ENCODE data around the gene RASAL1.

GRCh38 chr12:113167868-113168267 lies 32.3 kb upstream of the RASAL1 start:
- TF ChIP-seq CTCF (conservative IDR thresholded peaks at IDR 0.05 in 1 of 2, IDR thresholded peaks at IDR 0.05 in 1 of 2; ENCODE audit: extremely low read depth in 1 of 2, insufficient read depth in 1 of 2, low read depth in 1 of 2, low read length in 2 of 2), result no peak
- no peak for TF ChIP-seq EZH2 (IDR thresholded peaks at IDR 0.05; ENCODE audit: borderline replicate concordance, low read length)
